ENCODE results near the gene LIPM.

- TF ChIP-seq EZH2phosphoT487 (IDR thresholded peaks at IDR 0.05; ENCODE audit: borderline replicate concordance, low read depth, low read length) = no peak
- no peak for TF ChIP-seq CTCF (conservative IDR thresholded peaks at IDR 0.05; ENCODE audit: low read length)
Observed at GRCh38 chr10:88854684-88855083, 52.2 kb downstream of the LIPM start.
